Measurements from ENCODE around the gene ANKRD49.
"Not testable (repeated sequence)": the region's sequence is repeated elsewhere in the genome, so short reads cannot be mapped to it uniquely, and the experiment has no call there.

ANKRD49 gene

GRCh38 chr11:94493281-94494125, at the start of gene ANKRD49, which contains the start of gene MRE11:
Gene ANKRD49, plus strand, starts transcription at chr11:94493984. Its CDS starts 2,710 bp downstream, at chr11:94496694.
Gene MRE11, minus strand, starts transcription at chr11:94493844. Its CDS starts 1,043 bp downstream, at chr11:94492801.
- DNase-seq: peak; percentile 94 to 97

- DNase-seq: no peak
Observed at GRCh38 chr11:94445641-94446040, 48.1 kb upstream of the ANKRD49 start.

GRCh38 chr11:94447149-94447548, 46.6 kb upstream of the ANKRD49 start:
- DNase-seq: no peak

- no peak for DNase-seq
Observed at GRCh38 chr11:94449029-94449428, 44.8 kb upstream of the ANKRD49 start.

- DNase-seq: no peak
Observed at GRCh38 chr11:94449437-94449836, 44.3 kb upstream of the ANKRD49 start.

- no peak for DNase-seq
Observed at GRCh38 chr11:94450048-94450447, 43.7 kb upstream of the ANKRD49 start.

- DNase-seq: no peak
Observed at GRCh38 chr11:94452988-94453387, 40.8 kb upstream of the ANKRD49 start.

GRCh38 chr11:94454301-94454700, 39.5 kb upstream of the ANKRD49 start:
- DNase-seq: no peak

- DNase-seq: no peak
Observed at GRCh38 chr11:94455861-94456260, 37.9 kb upstream of the ANKRD49 start.

GRCh38 chr11:94457118-94458029, 36.4 kb upstream of the ANKRD49 start:
- no peak for DNase-seq

- DNase-seq: no peak
Observed at GRCh38 chr11:94459576-94459975, 34.2 kb upstream of the ANKRD49 start.

- DNase-seq: no peak
Observed at GRCh38 chr11:94469416-94469815, 24.4 kb upstream of the ANKRD49 start.

GRCh38 chr11:94472916-94473799, 20.6 kb upstream of the ANKRD49 start:
- no peak for DNase-seq

GRCh38 chr11:94477624-94478023, 16.2 kb upstream of the ANKRD49 start:
- peak in 1 of 2 experiments; percentile 14 for DNase-seq

- no peak for DNase-seq
Observed at GRCh38 chr11:94481342-94481741, 12.4 kb upstream of the ANKRD49 start.

GRCh38 chr11:94486068-94486467, 7.7 kb upstream of the ANKRD49 start:
- DNase-seq: no peak

- no peak for DNase-seq
Observed at GRCh38 chr11:94494126-94494680, 419 bp downstream of the ANKRD49 start.

- DNase-seq: no peak
Observed at GRCh38 chr11:94500181-94500580, 6.4 kb downstream of the ANKRD49 start.

GRCh38 chr11:94501522-94501921, 7.7 kb downstream of the ANKRD49 start:
- peak in 1 of 2 experiments; percentile 14 for DNase-seq

GRCh38 chr11:94504689-94505293, 11.0 kb downstream of the ANKRD49 start:
- DNase-seq: peak; percentile 7 to 44

GRCh38 chr11:94506513-94506912, 12.7 kb downstream of the ANKRD49 start:
- not testable (repeated sequence) for DNase-seq

- no peak for DNase-seq
Observed at GRCh38 chr11:94507485-94507884, 13.7 kb downstream of the ANKRD49 start.

Data from NCI-H524 (cell line).